ENCODE data around the gene MINDY4.

DNA sequence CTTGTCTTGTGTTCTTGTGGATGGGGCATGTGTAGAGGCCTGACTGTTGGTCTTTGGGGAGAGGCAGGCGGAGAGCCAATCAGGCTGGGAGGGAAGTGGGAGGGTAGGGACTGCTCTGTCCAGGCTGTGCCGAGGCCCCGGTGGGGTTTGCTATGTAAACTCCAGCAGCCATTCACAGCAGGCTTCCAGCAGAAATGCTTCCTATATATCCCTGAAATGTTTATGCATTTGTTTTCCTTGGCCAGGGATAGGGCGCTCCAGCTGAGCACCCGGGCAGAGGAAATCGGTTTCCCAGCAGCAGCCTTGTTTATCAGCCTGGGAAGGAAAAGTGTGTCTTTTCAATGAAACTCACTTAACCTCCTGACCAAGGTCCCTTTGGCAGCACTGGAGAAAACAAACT, 122.1 kb downstream of the MINDY4 start:
- TF ChIP-seq EZH2 (IDR thresholded peaks at IDR 0.05; ENCODE audit: borderline replicate concordance, insufficient read depth, low read depth, low read length, poor library complexity, severe bottlenecking), result no peak
- TF ChIP-seq, protein P1, sequence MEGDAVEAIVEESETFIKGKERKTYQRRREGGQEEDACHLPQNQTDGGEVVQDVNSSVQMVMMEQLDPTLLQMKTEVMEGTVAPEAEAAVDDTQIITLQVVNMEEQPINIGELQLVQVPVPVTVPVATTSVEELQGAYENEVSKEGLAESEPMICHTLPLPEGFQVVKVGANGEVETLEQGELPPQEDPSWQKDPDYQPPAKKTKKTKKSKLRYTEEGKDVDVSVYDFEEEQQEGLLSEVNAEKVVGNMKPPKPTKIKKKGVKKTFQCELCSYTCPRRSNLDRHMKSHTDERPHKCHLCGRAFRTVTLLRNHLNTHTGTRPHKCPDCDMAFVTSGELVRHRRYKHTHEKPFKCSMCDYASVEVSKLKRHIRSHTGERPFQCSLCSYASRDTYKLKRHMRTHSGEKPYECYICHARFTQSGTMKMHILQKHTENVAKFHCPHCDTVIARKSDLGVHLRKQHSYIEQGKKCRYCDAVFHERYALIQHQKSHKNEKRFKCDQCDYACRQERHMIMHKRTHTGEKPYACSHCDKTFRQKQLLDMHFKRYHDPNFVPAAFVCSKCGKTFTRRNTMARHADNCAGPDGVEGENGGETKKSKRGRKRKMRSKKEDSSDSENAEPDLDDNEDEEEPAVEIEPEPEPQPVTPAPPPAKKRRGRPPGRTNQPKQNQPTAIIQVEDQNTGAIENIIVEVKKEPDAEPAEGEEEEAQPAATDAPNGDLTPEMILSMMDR (IDR thresholded peaks at IDR 0.05), result no peak
